ENCODE measurements around the gene EPX.

The EPX gene

GRCh38 chr17:58156839-58157803 is 35.4 kb upstream of the EPX start:
- peaks cover 7% of the 10 kb centered on the region for H3K4me1 ChIP-seq (ENCODE audit: control insufficient read depth, insufficient read depth, low read depth, low read length)
- 1% methylated on average over 65 of the region's 65 CpGs for WGBS
- no peak overlapping the region for H2BK120ac ChIP-seq (ENCODE audit: low read depth, low read length)
- H2BK15ac ChIP-seq (ENCODE audit: low read depth, poor library complexity, severe bottlenecking), result no peak overlapping the region
- no peak overlapping the region for H2BK5ac ChIP-seq (ENCODE audit: low read depth, low read length, poor library complexity, severe bottlenecking)
- peak overlapping the region; percentile 31 for H3K4me2 ChIP-seq (ENCODE audit: low read length, poor library complexity, severe bottlenecking)
- H3K4ac ChIP-seq (ENCODE audit: low read depth in 1 of 2, low read length in 2 of 2), result no peak overlapping the region
- no peak overlapping the region for H3K27ac ChIP-seq (ENCODE audit: low read length, poor library complexity, severe bottlenecking)
- peak overlapping the region in 1 of 2 experiments; percentile 50 for H3K4me3 ChIP-seq (ENCODE audit: insufficient read depth in 1 of 2, low read depth in 1 of 2, low read length in 2 of 2)
- no peak overlapping the region for H4K8ac ChIP-seq (ENCODE audit: low read length)
- no peak overlapping the region for H3K23ac ChIP-seq (ENCODE audit: low read length in 2 of 2)
- DNase-seq, result peak; percentile 3
- H3K36me3 ChIP-seq (ENCODE audit: control insufficient read depth in 1 of 2, insufficient read depth in 2 of 2, low read depth in 1 of 2, low read length in 2 of 2), result no peaks in the 10 kb centered on the region
- H2AK5ac ChIP-seq (ENCODE audit: low read length, severe bottlenecking), result no peak overlapping the region
- H2AFZ ChIP-seq (ENCODE audit: low read depth, low read length), result no peak overlapping the region
- peaks cover 52 to 82% of the 10 kb centered on the region in 2 experiments for H3K27me3 ChIP-seq (ENCODE audit: control insufficient read depth in 1 of 2, insufficient read depth in 1 of 2, low read length in 2 of 2)
- no peak overlapping the region for H3K14ac ChIP-seq (ENCODE audit: low read length in 2 of 2)
- no peak overlapping the region for H3K18ac ChIP-seq (ENCODE audit: low read depth in 1 of 2, low read length in 2 of 2)
- H3K79me1 ChIP-seq (replicated peaks; ENCODE audit: low read length, poor library complexity, severe bottlenecking), result no peaks in the 10 kb centered on the region
- no peak overlapping the region for H4K91ac ChIP-seq (ENCODE audit: low read length)
- no peak overlapping the region for H3K9ac ChIP-seq (ENCODE audit: low read length)
- no peak overlapping the region for H2BK12ac ChIP-seq (ENCODE audit: low read length in 2 of 2)
- no peaks in the 10 kb centered on the region for H3K9me3 ChIP-seq (ENCODE audit: control insufficient read depth, low read length)

- Histone ChIP-seq H3K36me3 (ENCODE audit: control insufficient read depth in 1 of 2, insufficient read depth in 2 of 2, low read depth in 1 of 2, low read length in 2 of 2) (no peaks in the 10 kb centered on the region), H2BK5ac (ENCODE audit: low read depth, low read length, poor library complexity, severe bottlenecking) (no peak overlapping the region), H4K8ac (ENCODE audit: low read length) (no peak overlapping the region), H3K4me3 (ENCODE audit: insufficient read depth in 1 of 2, low read depth in 1 of 2, low read length in 2 of 2) (no peak overlapping the region), H2BK15ac (ENCODE audit: low read depth, poor library complexity, severe bottlenecking) (no peak overlapping the region), H3K27ac (ENCODE audit: low read length, poor library complexity, severe bottlenecking) (no peak overlapping the region), H3K18ac (ENCODE audit: low read depth in 1 of 2, low read length in 2 of 2) (no peak overlapping the region), H3K4ac (ENCODE audit: low read depth in 1 of 2, low read length in 2 of 2) (no peak overlapping the region), H3K27me3 (ENCODE audit: control insufficient read depth in 1 of 2, insufficient read depth in 1 of 2, low read length in 2 of 2) (peaks cover 46 to 84% of the 10 kb centered on the region in 2 experiments), H3K4me2 (ENCODE audit: low read length, poor library complexity, severe bottlenecking) (no peak overlapping the region), H3K14ac (ENCODE audit: low read length in 2 of 2) (no peak overlapping the region), H3K9me3 (ENCODE audit: control insufficient read depth, low read length) (no peaks in the 10 kb centered on the region), H3K9ac (ENCODE audit: low read length) (no peak overlapping the region), H4K91ac (ENCODE audit: low read length) (no peak overlapping the region), H3K79me1 (replicated peaks; ENCODE audit: low read length, poor library complexity, severe bottlenecking) (no peaks in the 10 kb centered on the region), H3K4me1 (ENCODE audit: control insufficient read depth, insufficient read depth, low read depth, low read length) (peaks cover 7% of the 10 kb centered on the region), H2BK12ac (ENCODE audit: low read length in 2 of 2) (no peak overlapping the region), H2BK120ac (ENCODE audit: low read depth, low read length) (no peak overlapping the region), H3K23ac (ENCODE audit: low read length in 2 of 2) (no peak overlapping the region), H2AK5ac (ENCODE audit: low read length, severe bottlenecking) (no peak overlapping the region), H2AFZ (ENCODE audit: low read depth, low read length) (no peak overlapping the region)
- no peak for DNase-seq
- WGBS, result no CpG with 5 or more reads among the region's 2 CpGs
Observed at GRCh38 chr17:58158181-58158580, 34.3 kb upstream of the EPX start.

GRCh38 chr17:58161566-58161965 is 31.0 kb upstream of the EPX start:
- H3K4me3 ChIP-seq (ENCODE audit: insufficient read depth in 1 of 2, low read depth in 1 of 2, low read length in 2 of 2), result no peak overlapping the region
- no peaks in the 10 kb centered on the region for H3K79me1 ChIP-seq (replicated peaks; ENCODE audit: low read length, poor library complexity, severe bottlenecking)
- H2AK5ac ChIP-seq (ENCODE audit: low read length, severe bottlenecking), result no peak overlapping the region
- no peak overlapping the region for H3K14ac ChIP-seq (ENCODE audit: low read length in 2 of 2)
- no peak overlapping the region for H3K9ac ChIP-seq (ENCODE audit: low read length)
- no peak overlapping the region for H3K27ac ChIP-seq (ENCODE audit: low read length, poor library complexity, severe bottlenecking)
- H2BK12ac ChIP-seq (ENCODE audit: low read length in 2 of 2), result no peak overlapping the region
- no peak overlapping the region for H3K4ac ChIP-seq (ENCODE audit: low read depth in 1 of 2, low read length in 2 of 2)
- H3K9me3 ChIP-seq (ENCODE audit: control insufficient read depth, low read length), result no peaks in the 10 kb centered on the region
- no peak for DNase-seq
- H4K8ac ChIP-seq (ENCODE audit: low read length), result no peak overlapping the region
- H3K4me1 ChIP-seq (ENCODE audit: control insufficient read depth, insufficient read depth, low read depth, low read length), result peaks cover 7% of the 10 kb centered on the region
- no peak overlapping the region for H2BK5ac ChIP-seq (ENCODE audit: low read depth, low read length, poor library complexity, severe bottlenecking)
- WGBS, result 69% methylated on average over 2 of the region's 3 CpGs
- no peak overlapping the region for H3K4me2 ChIP-seq (ENCODE audit: low read length, poor library complexity, severe bottlenecking)
- no peak overlapping the region for H2AFZ ChIP-seq (ENCODE audit: low read depth, low read length)
- no peak overlapping the region for H4K91ac ChIP-seq (ENCODE audit: low read length)
- no peak overlapping the region for H2BK120ac ChIP-seq (ENCODE audit: low read depth, low read length)
- no peak overlapping the region for H3K23ac ChIP-seq (ENCODE audit: low read length in 2 of 2)
- peaks cover 34 to 70% of the 10 kb centered on the region in 2 experiments for H3K27me3 ChIP-seq (ENCODE audit: control insufficient read depth in 1 of 2, insufficient read depth in 1 of 2, low read length in 2 of 2)
- no peaks in the 10 kb centered on the region for H3K36me3 ChIP-seq (ENCODE audit: control insufficient read depth in 1 of 2, insufficient read depth in 2 of 2, low read depth in 1 of 2, low read length in 2 of 2)
- H3K18ac ChIP-seq (ENCODE audit: low read depth in 1 of 2, low read length in 2 of 2), result no peak overlapping the region
- H2BK15ac ChIP-seq (ENCODE audit: low read depth, poor library complexity, severe bottlenecking), result no peak overlapping the region

GRCh38 chr17:58165981-58166380 is 26.5 kb upstream of the EPX start:
- no peak overlapping the region for H3K4me3 ChIP-seq (ENCODE audit: insufficient read depth in 1 of 2, low read depth in 1 of 2, low read length in 2 of 2)
- no peak overlapping the region for H3K9ac ChIP-seq (ENCODE audit: low read length)
- no peak overlapping the region for H2BK15ac ChIP-seq (ENCODE audit: low read depth, poor library complexity, severe bottlenecking)
- no peak overlapping the region for H3K4ac ChIP-seq (ENCODE audit: low read depth in 1 of 2, low read length in 2 of 2)
- WGBS, result 21% methylated on average over 2 of the region's 2 CpGs
- no peak overlapping the region for H4K91ac ChIP-seq (ENCODE audit: low read length)
- no peak overlapping the region for H2AFZ ChIP-seq (ENCODE audit: low read depth, low read length)
- no peak overlapping the region for H2BK12ac ChIP-seq (ENCODE audit: low read length in 2 of 2)
- H3K36me3 ChIP-seq (ENCODE audit: control insufficient read depth in 1 of 2, insufficient read depth in 2 of 2, low read depth in 1 of 2, low read length in 2 of 2), result no peaks in the 10 kb centered on the region
- no peak overlapping the region for H3K23ac ChIP-seq (ENCODE audit: low read length in 2 of 2)
- H4K8ac ChIP-seq (ENCODE audit: low read length), result no peak overlapping the region
- no peak overlapping the region for H3K18ac ChIP-seq (ENCODE audit: low read depth in 1 of 2, low read length in 2 of 2)
- no peak overlapping the region for H2BK5ac ChIP-seq (ENCODE audit: low read depth, low read length, poor library complexity, severe bottlenecking)
- H3K9me3 ChIP-seq (ENCODE audit: control insufficient read depth, low read length), result no peaks in the 10 kb centered on the region
- no peak for DNase-seq
- no peak overlapping the region for H3K27ac ChIP-seq (ENCODE audit: low read length, poor library complexity, severe bottlenecking)
- no peak overlapping the region for H2AK5ac ChIP-seq (ENCODE audit: low read length, severe bottlenecking)
- H3K27me3 ChIP-seq (ENCODE audit: control insufficient read depth in 1 of 2, insufficient read depth in 1 of 2, low read length in 2 of 2), result peaks cover 34 to 57% of the 10 kb centered on the region in 2 experiments
- no peak overlapping the region for H3K14ac ChIP-seq (ENCODE audit: low read length in 2 of 2)
- H2BK120ac ChIP-seq (ENCODE audit: low read depth, low read length), result no peak overlapping the region
- no peaks in the 10 kb centered on the region for H3K4me1 ChIP-seq (ENCODE audit: control insufficient read depth, insufficient read depth, low read depth, low read length)
- H3K79me1 ChIP-seq (replicated peaks; ENCODE audit: low read length, poor library complexity, severe bottlenecking), result no peaks in the 10 kb centered on the region
- no peak overlapping the region for H3K4me2 ChIP-seq (ENCODE audit: low read length, poor library complexity, severe bottlenecking)

All from mesenchymal stem cell (in vitro differentiated cells and primary cell).